ENCODE results near the gene OGT.
"Not testable (repeated sequence)": the region's sequence is repeated elsewhere in the genome, so short reads cannot be mapped to it uniquely, and the experiment has no call there.

The OGT gene

GRCh38 chrX:71540801-71541200 is 7.9 kb downstream of the OGT start:
- no peak for DNase-seq (ENCODE audit: low spot score)

- peak; percentile 9 for DNase-seq (ENCODE audit: low spot score)
These were observed 8.5 kb downstream of the OGT start for GRCh38 chrX:71541210-71542022.

GRCh38 chrX:71542411-71542810 is 9.5 kb downstream of the OGT start:
- DNase-seq (ENCODE audit: low spot score), result no peak

- no peak for DNase-seq (ENCODE audit: low spot score)
These were observed 9.9 kb downstream of the OGT start for GRCh38 chrX:71542825-71543224.

GRCh38 chrX:71543316-71543715 is 10.4 kb downstream of the OGT start:
- peak; percentile 21 for DNase-seq (ENCODE audit: low spot score)

GRCh38 chrX:71545364-71545763 is 12.5 kb downstream of the OGT start:
- no peak for DNase-seq (ENCODE audit: low spot score)

- DNase-seq (ENCODE audit: low spot score), result no peak
These were observed 14.0 kb downstream of the OGT start for GRCh38 chrX:71546879-71547278.

- no peak for DNase-seq (ENCODE audit: low spot score)
These were observed 14.4 kb downstream of the OGT start for GRCh38 chrX:71547339-71547738.

GRCh38 chrX:71549986-71550385 is 17.1 kb downstream of the OGT start:
- no peak for DNase-seq (ENCODE audit: low spot score)

GRCh38 chrX:71550578-71550977 is 17.7 kb downstream of the OGT start:
- DNase-seq (ENCODE audit: low spot score), result no peak

GRCh38 chrX:71556036-71556435 is 23.1 kb downstream of the OGT start:
- DNase-seq (ENCODE audit: low spot score), result no peak

- no peak for DNase-seq (ENCODE audit: low spot score)
These were observed 26.0 kb downstream of the OGT start for GRCh38 chrX:71558920-71559319.

- DNase-seq (ENCODE audit: low spot score), result not testable (repeated sequence)
These were observed 26.9 kb downstream of the OGT start for GRCh38 chrX:71559773-71560172.

GRCh38 chrX:71563921-71564320 is 31.0 kb downstream of the OGT start:
- DNase-seq (ENCODE audit: low spot score), result no peak

- no peak for DNase-seq (ENCODE audit: low spot score)
These were observed 32.7 kb downstream of the OGT start for GRCh38 chrX:71565474-71566041.

GRCh38 chrX:71571390-71571789 is 38.5 kb downstream of the OGT start:
- DNase-seq (ENCODE audit: low spot score), result not testable (repeated sequence)

- no peak for DNase-seq (ENCODE audit: low spot score)
These were observed 40.7 kb downstream of the OGT start for GRCh38 chrX:71573590-71573989.

- no peak for DNase-seq (ENCODE audit: low spot score)
These were observed 44.8 kb downstream of the OGT start for GRCh38 chrX:71577682-71578081.

GRCh38 chrX:71578253-71579135 is 45.6 kb downstream of the OGT start, which contains the start of gene GCNA:
TSS of gene GCNA (plus strand) at chrX:71578437. CDS start at chrX:71580822, 2,385 bp downstream.
- DNase-seq (ENCODE audit: low spot score), result no peak

- no peak for DNase-seq (ENCODE audit: low spot score)
These were observed 46.5 kb downstream of the OGT start for GRCh38 chrX:71579136-71579989.

GRCh38 chrX:71579990-71580380 is 47.1 kb downstream of the OGT start:
- DNase-seq (ENCODE audit: low spot score), result no peak

- no peak for DNase-seq (ENCODE audit: low spot score)
These were observed 48.3 kb downstream of the OGT start for GRCh38 chrX:71581210-71581609.

Data from hepatic stellate cell (primary cell).